GM19025 (cell line): ENCODE data around the gene ZDHHC7.
A peak's percentile ranks its signal among the peaks of the same experiment; 100 is the strongest.

Experiments
- ATAC-seq: cut with Tn5 transposase; IDR thresholded peaks from one replicate; pipeline ENCODE4 v1.9.1; 2021; ENCODE audit warnings: mild to moderate bottlenecking, low read depth, moderate library complexity; ENCODE audit not compliant: unreplicated experiment

The ZDHHC7 gene

DNA sequence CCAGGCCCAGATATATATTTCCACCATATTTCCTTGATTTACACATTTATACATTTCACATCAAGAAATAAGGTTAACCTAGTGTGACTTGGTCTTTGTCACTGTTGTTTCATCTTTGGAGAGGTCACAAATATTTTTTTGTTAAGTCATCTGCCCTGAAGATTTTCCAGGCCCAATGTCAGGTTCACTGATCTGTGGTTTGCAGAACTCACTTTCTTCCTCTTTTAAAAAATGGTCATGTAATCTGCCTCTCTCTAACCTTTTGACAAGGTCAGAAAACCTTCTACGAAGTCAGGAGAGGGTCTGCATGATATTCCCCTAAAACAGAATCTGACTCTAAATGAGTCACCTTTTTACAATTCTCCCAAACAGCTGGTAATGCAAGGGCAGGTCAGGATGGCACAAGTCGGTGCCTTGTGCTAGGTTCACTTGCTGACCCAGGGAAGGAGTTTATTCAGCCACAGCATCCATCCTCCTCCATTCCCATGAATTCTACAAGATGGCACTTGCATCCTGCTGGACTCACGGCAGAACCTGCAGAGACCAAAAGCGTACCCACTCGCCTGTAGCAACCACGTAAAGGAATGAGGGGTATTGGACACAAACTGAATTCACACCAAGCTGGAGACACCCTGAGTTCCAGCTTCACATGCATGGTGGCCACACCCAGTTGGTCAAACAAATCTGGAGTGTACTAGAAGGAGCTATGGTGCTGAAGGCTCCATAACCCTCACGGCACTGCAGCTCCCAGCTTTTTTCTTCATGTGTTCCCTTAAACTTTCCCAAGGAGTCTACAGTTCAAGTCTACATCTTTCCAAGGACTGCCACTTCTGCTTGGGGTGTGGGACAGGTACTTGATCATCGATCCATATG lies 14.7 kb upstream of the ZDHHC7 start:
- no peak for ATAC-seq

DNA sequence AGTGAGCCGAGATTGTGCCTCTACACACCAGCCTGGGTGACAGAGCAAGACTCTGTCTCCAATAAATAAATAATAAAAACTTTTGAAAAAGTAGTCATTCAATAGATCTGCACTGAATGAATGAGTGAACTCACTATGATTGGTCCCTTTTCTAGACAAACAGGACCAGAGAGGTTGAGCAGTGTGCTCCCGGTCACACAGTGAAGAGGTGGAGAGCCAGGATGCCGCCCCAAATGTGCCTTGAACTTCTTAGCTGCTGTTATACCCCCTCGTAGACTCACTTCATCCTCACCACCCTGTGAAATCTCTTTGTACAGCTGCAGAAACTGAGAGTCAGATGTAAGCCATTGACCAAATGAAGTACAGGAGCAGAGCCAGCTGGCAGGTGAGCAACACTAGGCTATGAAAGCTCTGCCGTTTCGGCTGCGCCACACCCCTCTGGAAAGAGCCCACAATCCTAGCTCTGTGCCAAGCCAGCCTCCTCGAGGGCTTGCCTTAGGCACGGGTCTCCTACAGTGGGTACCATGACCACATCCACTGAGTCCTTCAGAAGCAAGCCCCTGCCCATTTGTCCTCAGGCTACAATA lies 8.4 kb upstream of the ZDHHC7 start:
- no peak for ATAC-seq

DNA sequence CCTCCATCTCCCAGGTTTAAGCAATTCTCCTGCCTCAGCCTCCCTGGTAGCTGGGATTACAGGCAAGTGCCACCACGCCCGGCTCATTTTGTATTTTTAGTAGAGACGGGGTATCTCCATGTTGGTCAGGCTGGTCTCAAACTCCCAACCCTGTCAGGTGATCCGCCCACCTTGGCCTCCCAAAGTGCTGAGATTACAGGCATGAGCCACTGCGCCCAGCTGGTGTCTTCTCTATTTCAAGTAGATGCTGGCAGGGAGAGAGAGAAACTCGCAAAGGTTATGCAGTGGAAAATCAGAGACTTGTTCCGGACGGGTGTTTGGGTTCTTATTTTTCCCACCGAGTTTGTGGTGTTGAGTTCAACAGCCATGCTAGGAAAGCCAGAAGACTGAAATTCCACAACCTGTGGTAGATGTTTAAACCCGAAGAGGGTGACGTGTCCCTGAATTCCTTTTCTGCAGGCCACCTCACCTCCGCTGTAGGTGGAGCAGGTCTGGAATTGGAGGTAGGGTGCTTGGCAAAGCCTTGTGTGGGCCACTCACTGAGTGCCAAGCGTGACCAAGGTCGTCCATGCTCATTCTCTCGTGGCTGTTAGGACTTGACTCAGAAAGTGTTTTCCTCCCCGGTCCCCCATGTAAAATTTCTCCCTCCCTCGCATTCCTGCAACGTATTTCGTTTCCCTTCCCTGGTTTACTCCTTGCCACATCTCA lies 7.3 kb upstream of the ZDHHC7 start:
- no peak for ATAC-seq

DNA sequence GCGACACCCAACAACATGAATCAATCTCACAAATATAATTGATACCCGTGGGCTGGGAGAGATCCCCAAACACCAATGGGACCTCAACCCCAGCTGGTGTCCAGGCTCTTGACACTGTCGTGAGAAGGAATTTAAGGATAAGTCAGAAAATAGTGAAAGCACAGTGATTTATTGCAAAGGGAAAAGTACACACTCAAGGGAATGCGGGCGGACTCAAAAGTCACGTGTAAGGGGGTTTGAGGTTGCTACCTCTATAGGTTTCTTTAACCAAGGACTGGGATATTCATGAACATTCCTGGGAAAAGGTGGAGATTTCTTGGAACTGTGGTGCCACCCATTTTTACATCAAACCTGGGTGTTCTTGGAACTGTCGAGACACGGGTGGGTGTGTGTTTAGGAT lies 6.3 kb upstream of the ZDHHC7 start:
- ATAC-seq, result no peak

DNA sequence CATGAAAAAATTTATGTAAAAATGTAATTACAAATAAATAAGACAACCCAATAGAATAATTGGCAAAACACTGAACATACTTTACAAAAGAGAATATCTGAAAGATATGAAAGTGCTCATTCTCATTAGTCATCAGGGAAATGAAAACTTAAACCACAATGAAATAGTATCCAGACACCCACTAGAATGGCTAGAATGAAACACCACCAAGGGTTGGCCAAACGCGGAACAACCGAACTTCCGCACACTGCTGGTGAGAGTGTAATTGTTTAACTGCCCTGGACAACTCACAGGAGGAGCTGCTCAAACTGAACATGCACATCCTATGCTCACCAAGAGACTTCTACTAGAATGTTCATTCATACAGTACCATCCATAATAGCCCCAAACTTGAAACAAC lies 5.8 kb upstream of the ZDHHC7 start:
- no peak for ATAC-seq

DNA sequence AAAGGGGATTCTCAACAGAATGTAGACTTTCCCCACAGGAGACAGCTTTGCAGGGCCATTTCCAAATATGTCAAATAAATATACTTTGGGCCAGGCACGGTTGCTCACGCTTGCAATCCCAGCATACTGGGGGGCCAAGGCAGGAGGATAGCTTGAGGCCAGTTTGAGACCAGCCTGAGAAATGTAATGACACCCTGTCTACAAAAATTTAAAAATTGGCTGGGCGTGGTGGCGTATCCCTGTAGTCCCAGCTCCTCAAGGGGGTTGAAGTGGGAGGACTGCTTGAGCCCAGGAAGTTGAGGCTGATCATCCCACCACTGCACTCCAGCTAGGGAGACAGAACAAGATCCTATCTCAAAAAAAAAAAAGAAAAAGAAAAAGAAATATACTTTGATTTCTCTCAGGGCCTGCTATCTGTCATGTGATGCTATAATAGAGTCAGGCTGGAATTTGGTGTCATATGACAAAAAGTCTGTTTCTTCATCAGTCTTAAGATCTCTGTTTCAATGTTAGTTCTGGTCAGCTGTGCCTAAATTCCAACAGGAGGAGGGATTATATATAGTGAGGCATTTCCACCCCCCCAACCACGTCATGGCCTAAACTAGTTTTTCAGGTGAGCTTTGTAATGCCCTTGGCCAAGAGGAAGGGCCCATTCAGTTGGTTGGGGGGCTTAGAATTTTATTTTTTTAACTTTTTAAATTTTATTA lies 4.3 kb upstream of the ZDHHC7 start:
- ATAC-seq, result no peak

DNA sequence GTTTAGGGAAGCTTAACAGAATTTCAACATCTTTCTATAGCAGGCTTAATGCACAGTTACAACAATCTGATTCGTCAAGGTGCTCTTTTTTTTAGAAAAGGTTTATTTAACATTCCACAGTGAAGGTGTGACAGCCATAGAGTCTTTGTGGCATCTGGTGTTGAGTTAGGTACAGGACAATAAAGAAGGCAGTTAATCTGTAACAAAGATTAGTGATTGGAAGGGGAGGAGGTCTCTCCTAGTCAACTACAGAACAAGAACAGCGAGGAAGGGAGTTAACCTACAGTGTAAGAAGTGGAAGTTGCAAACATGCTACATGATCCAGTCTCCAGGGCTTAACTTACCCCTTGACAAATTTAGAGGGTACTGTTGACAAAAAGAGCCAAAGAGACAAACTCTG lies 3.0 kb upstream of the ZDHHC7 start:
- ATAC-seq, result no peak

DNA sequence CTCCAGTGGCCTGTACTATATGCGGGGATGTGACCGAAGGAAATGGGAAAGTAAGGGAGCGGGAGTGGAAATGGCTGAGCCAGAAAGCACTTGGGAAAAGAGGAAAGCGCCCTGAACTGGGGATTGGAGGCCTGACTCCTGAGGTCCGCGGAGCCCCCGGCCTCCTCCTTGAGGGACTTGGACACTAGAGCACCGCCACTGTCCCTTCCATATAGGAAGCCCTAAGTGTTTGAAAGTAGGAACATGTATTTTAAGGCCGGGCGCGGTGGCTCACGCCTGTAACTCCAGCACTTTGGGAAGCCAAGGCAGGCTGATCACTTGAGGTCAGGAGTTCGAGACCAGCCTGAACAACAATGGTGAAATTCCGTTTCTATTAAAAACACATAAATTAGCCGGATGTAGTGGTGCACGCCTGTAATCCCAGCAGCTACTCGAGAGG lies 530 bp upstream of the ZDHHC7 start:
- peak; percentile 10 for ATAC-seq

DNA sequence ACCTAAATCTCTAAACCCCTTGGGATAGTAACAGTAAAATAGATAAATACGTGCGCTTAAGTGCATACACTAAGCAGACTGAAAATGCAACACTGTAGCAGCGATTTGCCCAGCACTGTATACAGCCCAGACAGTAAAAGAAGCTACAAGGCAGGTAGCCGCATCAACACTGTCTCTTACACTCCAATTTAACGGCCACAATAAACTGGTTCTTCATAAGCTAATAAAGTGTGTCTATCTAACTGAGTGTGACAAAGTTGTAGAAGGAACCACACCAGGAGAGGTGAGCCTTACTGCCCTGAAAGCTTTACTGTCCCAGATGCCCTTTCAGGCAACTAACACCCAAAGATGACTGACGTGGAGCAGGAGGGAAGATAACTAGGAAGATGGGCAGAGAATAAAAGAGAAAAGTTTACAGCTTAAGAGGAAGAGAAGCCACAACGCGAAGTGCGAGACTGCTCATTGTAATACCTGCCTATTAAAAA lies 847 bp downstream of the ZDHHC7 start:
- ATAC-seq, result no peak

DNA sequence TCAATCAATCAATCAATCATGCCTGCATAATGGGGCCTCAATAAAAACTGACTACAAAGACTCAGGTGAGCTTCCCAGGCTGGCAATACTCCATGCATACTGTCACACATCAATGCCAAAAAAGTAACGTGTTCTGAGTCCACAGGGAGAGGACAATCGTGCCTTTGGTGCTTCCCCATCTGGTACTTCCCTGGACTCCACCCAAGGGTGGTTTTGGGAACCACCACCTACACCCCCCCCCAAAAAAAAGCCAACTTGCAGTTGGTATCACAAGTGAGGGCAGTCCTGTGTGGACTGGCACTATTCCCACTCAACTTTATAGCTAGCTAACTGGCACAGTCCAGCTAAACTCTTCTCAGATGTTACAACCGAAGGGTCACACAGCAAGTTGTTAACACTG lies 3.1 kb downstream of the ZDHHC7 start:
- no peak for ATAC-seq

DNA sequence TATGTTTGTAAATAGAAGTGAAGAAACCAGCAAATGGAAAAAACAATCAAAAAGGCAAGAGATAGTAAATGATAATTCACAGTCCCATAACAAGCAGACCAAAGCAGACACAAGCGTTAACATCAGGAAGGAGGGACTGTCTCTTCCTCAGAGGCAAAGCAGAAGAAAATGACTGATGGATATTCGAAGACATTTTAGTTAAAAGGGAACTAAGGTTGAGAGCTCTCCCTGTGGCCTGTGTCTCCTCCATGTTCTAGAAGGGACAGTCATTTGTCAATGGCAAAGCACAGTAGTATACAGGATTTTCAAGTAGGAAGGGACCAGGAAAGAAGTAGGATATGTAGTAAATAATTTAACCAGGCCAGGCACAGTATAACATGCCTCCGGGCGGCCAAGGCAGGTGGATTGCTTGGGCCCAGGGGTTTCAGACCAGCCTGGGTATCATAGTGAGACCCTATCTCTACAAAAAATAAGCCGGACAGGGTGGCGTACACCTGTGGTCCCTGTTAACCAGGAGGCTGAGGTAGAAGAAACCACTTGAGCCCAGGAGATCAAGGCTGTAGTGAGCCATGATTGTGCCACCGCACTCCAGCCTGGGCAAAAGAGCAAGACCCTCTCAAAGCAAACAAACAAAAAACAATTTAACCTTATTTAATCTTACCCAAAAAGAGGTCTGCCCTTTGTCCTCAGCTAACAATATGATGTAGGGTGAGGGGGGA lies 3.7 kb downstream of the ZDHHC7 start:
- ATAC-seq, result no peak

DNA sequence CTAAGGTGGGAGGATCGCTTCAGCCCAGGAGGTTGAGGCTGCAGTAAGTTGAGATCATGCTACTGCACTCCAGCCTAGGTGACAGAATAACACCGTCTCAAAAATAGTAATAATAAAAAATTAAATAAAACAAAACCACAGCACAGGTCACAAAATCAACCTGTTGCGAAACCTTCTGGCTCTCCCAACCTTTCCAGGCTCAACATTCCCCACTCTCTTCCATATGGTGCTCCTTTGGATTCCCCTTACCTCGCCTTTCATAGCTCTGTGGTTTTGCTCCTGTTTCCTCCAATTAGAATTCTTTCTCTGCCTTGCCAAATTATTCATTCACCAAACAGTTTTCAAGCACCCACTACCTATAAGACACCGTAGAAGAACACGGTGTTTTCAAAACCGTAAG lies 4.7 kb downstream of the ZDHHC7 start:
- no peak for ATAC-seq

DNA sequence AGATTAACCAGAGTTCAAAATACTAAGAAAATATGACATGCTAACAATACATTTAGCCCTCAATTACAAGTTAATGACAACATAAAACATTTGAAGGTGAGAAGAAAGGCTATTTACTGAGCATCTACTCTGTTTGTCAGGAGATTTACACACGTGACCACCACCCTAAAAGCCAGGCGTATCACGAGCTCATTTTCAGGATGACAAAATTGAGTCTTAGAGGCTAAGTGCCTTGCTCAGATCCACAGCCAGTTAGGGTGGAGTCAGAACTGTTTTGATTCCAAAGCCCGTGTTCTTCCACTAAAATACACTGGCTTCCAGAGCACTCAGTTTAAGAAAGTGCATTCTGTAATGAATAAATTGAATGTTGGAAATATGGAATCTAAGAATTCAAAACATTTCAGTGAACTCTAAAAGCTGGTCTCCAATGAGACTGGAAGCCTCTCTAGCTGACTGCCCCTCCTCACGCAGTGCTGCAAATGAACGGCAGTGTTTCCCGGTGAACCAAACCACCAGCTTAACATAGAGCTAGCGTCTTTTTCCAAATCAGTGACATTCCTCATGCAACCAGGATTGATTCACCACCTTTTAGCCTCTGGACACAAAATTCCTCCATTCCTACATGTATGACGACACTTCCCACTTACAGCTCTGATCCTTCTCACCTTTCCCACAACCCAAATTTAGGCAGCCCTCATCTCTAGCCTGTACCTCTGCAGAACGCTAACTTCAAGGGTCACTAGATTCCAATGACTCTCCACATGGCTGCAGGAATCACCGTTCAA lies 5.9 kb downstream of the ZDHHC7 start:
- no peak for ATAC-seq

DNA sequence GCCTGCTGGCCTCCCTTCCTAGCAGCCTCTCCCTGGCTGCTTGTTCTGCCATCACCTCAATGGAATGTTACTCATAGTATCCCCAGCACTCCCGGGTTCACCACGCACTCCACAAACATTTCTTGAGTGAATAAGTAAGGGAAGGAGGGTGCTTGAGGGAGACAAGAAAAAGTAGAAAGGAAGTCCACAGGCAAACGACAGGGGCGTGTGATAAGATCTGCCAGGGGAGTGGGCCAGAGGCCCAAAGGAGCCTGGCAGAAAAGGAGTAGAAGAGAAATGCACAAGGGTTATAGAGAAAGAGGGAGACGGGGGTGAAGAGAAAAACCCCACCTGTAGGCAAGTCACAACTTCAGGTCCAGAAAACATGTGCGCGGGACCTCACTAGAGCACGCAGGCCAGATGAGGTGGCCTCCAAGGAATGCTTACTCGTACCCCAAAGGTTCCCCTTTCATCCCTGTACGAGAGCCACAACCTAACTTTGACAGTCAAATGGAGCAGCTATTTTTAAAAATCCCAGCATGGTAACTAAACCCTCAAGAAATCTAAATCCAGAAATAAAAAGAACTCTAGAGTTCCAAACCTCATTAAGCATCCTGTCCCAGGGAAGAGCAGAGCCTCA lies 6.6 kb downstream of the ZDHHC7 start:
- no peak for ATAC-seq

DNA sequence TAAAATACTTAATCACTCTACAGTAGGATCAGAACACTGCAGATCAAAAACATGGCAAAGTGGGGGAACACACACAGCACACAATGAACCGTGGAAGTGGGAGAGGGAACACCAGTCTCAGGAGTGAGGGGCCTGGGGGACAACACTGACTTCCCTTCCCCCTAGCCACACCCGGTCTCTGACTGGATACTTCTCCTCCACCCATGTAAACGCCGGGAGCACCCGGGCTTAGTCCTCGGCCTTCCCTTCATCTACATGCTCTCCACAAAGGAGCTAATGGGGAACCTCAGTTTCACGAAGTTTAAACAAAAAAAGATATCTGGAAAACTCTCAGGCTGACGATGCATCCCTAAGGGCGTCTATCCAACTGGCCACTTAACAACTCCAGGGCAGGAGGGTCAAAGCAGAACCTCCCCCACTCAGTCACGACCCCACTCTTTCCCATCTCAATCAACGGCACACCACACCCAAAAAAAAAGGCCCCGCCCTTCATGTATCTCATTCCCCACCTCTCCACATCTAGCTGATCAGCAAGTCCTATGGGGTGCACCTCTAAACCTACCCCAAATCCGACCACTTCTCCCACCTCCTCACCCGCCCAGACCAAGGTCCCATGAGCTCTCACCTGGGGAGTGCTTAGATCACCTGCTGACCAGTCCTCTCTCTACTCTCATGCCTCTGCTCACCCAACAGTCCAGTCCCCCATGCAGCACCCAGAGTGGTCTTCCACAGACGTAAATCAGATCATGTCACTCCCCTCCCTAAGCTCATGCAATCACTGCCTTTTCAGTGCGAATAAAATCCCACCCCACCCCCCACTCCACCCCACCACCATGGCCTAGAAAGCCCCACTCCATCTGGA lies 7.4 kb downstream of the ZDHHC7 start:
- no peak for ATAC-seq

DNA sequence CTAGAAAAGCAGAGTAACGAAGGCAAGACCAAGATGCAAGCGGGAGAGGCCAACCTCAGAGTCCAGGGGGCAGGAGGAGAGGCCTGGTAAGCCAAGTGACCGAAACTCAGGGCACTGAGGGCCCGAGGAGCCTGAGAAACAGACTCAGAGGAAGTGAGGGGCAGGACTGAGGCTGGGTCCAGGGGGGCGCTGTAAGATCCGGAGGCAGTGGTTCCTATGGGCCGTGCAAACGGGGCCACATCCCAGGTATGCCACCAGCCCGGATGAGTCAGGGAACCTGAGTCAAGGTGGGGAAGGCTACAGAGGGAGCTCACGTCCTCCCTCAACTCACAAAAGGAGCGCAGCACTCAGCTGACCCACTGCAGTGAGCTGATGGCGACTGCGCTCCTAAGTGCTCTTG lies 8.3 kb downstream of the ZDHHC7 start:
- no peak for ATAC-seq

DNA sequence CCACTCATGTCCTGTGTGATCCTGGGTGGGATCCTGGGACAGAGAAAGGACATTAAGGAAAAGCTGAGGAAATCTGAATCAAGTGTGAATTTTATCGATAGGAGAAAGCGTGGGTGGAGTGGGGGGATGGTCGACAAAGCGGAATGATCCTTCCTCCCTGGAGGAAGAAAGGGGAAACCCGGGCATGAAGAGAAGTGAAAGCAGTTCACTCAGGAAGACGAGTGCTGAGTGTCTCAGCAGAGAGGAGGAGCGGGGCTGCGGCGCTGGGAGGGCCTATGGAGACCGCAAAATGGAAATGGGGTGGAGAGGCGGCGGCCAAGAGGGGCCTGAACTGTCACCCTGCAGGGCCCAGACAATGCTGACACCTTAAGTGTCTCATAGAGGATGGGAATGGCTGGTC lies 8.7 kb downstream of the ZDHHC7 start:
- no peak for ATAC-seq

DNA sequence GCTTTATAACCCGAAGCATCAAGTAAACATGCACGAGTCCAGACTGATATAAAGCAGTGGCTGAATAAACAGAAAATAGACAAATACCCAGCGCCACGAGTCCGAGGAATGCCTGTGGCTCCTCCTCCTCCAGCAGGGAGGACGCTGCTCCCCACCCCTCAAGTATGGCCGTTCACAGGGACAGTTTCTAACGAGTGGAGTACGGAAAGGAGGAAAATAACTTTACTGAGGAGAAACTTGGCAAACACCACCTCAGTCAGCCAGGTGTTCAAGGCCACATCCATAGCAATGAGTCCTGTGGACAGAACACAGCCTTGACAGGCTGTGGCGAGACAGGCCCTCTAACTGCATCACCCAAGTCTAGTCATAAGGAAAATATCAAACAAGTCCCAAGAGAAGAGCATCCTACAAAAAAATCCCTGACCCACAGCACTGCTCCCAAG lies 9.2 kb downstream of the ZDHHC7 start:
- ATAC-seq, result no peak
